Loucy (cell line): ENCODE results near the gene SHISA5.
A peak's percentile ranks its signal among the peaks of the same experiment; 100 is the strongest.

ENCODE experiments used
- H2AFZ ChIP-seq: fragments of 200-600 bp; sonication (generic); 2 replicates; pipeline ENCODE4 v1.6.0; 2016; ENCODE audit warnings: antibody characterized with exemption, mild to moderate bottlenecking, low read length, moderate library complexity
- H3F3A ChIP-seq: fragments of 200-600 bp; 2 replicates; pipeline ENCODE4 v1.6.0; 2016; ENCODE audit warnings: antibody characterized with exemption, low read depth, mild to moderate bottlenecking
- H3K27me3 ChIP-seq: fragments of 200-600 bp; sonication (generic); 2 replicates; pipeline ENCODE4 v1.6.1; 2014; ENCODE audit warnings: low read length, mild to moderate bottlenecking; ENCODE audit not compliant: insufficient read depth, poor library complexity, severe bottlenecking
- H3K36me3 ChIP-seq: fragments of 200-600 bp; sonication (generic); 2 replicates; pipeline ENCODE4 v1.6.1; 2016; ENCODE audit warnings: low read length; ENCODE audit not compliant: insufficient read depth
- H3K4me1 ChIP-seq: fragments of 200-600 bp; sonication (generic); 2 replicates; pipeline ENCODE4 v1.5.1; 2014; ENCODE audit warnings: low read length, mild to moderate bottlenecking; ENCODE audit not compliant: insufficient read depth, poor library complexity, severe bottlenecking
- H3K4me2 ChIP-seq: fragments of 200-600 bp; sonication (generic); 2 replicates; pipeline ENCODE4 v1.6.0; 2014; ENCODE audit warnings: antibody characterized with exemption, low read length, low read depth, mild to moderate bottlenecking; ENCODE audit not compliant: poor library complexity, severe bottlenecking
- H3K4me3 ChIP-seq: fragments of 200-600 bp; sonication (generic); 2 replicates; pipeline ENCODE4 v1.5.1; 2014; ENCODE audit warnings: low read length, mild to moderate bottlenecking, mixed read lengths; ENCODE audit not compliant: poor library complexity, severe bottlenecking
- H3K79me2 ChIP-seq: fragments of 200-600 bp; sonication (generic); 2 replicates; pipeline ENCODE4 v1.6.1; 2014; ENCODE audit warnings: low read length; ENCODE audit not compliant: insufficient read depth
- H3K9ac ChIP-seq: fragments of 200-600 bp; sonication (generic); 2 replicates; pipeline ENCODE4 v1.6.0; 2014; ENCODE audit warnings: mild to moderate bottlenecking, low read depth, low read length, moderate library complexity; ENCODE audit not compliant: poor library complexity, severe bottlenecking
- H3K9me2 ChIP-seq: fragments of 200-600 bp; sonication (generic); replicated peaks from 2 replicates; pipeline ENCODE4 v1.6.1; 2016; ENCODE audit warnings: low read depth, low read length, mixed read lengths
- H3K9me3 ChIP-seq: fragments of 200-600 bp; sonication (generic); 2 replicates; pipeline ENCODE4 v1.6.1; 2014; ENCODE audit warnings: mild to moderate bottlenecking, antibody characterized with exemption, low read length, low read depth; ENCODE audit not compliant: insufficient read depth
- H4K20me1 ChIP-seq: fragments of 200-600 bp; sonication (generic); 2 replicates; pipeline ENCODE4 v1.6.0; 2014; ENCODE audit warnings: antibody characterized with exemption, low read length, mild to moderate bottlenecking; ENCODE audit not compliant: insufficient read depth, poor library complexity, severe bottlenecking
- EZH2phosphoT487 ChIP-seq: fragments of 200-600 bp; IDR thresholded peaks from 2 replicates; pipeline ENCODE4 v1.6.1; 2018; ENCODE audit warnings: antibody characterized with exemption, mild to moderate bottlenecking, moderate library complexity, borderline replicate concordance
- TF ChIP-seq, protein P1 (sequence below): fragments of 200-600 bp; sonication (generic); conservative IDR thresholded peaks from 2 replicates; pipeline ENCODE4 v1.5.1; 2014; ENCODE audit warnings: mild to moderate bottlenecking, antibody characterized with exemption, low read length

SHISA5 gene

DNA sequence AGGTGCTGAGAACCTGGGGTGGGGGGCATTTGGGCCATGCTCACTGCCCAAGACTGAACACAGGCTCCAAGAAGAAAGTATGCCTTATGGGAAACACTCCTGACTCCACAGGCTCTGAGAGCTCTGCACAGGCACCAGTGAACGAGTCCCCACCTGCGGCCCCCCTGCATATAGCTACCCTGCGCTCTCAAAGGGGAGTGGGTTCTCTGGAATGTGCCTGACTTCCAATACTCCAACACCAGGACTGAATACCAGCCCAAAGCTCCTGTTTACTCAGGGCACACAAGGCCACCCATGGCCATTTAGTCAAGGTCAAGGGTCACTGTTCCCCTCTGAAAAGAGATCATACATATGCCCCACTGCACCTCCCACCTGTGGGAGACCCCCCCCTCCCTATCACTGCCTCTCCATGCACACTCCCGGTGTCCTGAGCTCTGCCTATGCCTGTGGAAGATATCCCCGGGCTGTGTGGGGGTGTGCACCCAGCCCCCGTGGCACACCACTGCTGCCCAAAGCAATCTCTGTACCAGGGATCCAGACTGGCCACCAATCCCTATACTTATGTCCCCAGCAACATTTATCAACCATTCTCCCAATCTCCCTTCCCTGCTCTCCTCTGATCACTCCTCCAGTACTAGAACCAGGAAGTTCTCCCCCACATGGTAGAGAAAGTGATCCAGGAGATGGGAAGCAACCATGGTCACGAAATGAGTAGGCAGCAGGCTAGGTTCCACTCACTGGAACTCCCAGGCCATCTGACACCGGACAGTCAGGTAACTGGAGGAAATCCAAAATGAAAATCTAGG, 72.5 kb downstream of the SHISA5 start:
- no peak overlapping the region for H3K4me2 ChIP-seq
- H3K9ac ChIP-seq: peak overlapping the region; percentile 82
- no peaks in the 10 kb centered on the region for H3F3A ChIP-seq
- no peak overlapping the region for H2AFZ ChIP-seq
- H3K9me2 ChIP-seq: no peaks in the 10 kb centered on the region
- H3K9me3 ChIP-seq: no peaks in the 10 kb centered on the region
- TF ChIP-seq EZH2phosphoT487: no peak
- TF ChIP-seq, protein P1, sequence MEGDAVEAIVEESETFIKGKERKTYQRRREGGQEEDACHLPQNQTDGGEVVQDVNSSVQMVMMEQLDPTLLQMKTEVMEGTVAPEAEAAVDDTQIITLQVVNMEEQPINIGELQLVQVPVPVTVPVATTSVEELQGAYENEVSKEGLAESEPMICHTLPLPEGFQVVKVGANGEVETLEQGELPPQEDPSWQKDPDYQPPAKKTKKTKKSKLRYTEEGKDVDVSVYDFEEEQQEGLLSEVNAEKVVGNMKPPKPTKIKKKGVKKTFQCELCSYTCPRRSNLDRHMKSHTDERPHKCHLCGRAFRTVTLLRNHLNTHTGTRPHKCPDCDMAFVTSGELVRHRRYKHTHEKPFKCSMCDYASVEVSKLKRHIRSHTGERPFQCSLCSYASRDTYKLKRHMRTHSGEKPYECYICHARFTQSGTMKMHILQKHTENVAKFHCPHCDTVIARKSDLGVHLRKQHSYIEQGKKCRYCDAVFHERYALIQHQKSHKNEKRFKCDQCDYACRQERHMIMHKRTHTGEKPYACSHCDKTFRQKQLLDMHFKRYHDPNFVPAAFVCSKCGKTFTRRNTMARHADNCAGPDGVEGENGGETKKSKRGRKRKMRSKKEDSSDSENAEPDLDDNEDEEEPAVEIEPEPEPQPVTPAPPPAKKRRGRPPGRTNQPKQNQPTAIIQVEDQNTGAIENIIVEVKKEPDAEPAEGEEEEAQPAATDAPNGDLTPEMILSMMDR: no peak
- H3K4me1 ChIP-seq: peaks cover 33% of the 10 kb centered on the region
- H4K20me1 ChIP-seq: peaks cover 11% of the 10 kb centered on the region
- H3K79me2 ChIP-seq: peaks cover 35% of the 10 kb centered on the region
- no peak overlapping the region for H3K4me3 ChIP-seq
- H3K36me3 ChIP-seq: no peaks in the 10 kb centered on the region
- no peaks in the 10 kb centered on the region for H3K27me3 ChIP-seq

DNA sequence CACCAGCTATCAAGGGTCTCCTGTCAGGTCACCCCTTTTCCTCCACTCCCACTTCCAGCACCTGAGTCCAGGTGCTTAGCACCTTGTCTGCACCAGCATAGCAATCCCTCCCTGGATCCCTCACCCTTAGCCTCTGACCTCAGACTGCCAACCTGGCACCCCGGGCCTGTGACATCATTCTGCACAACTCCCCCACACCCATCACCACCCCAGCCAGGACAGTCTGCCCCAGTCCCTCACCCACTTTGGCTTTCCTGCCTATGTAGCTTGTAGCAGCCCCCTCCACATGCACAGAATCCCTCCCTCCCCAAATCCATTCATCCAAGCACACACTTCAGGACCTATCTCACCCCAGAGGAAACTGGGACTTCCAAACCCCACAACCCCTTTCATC, 73.3 kb downstream of the SHISA5 start:
- Histone ChIP-seq H3F3A (no peaks in the 10 kb centered on the region), H3K36me3 (no peaks in the 10 kb centered on the region), H3K79me2 (peaks cover 42% of the 10 kb centered on the region), H3K9ac (peak overlapping the region; percentile 82), H3K4me3 (peak overlapping the region; percentile 78), H4K20me1 (peaks cover 18% of the 10 kb centered on the region), H3K9me3 (no peaks in the 10 kb centered on the region), H3K4me1 (peaks cover 36% of the 10 kb centered on the region), H3K9me2 (no peaks in the 10 kb centered on the region), H2AFZ (no peak overlapping the region), H3K4me2 (peak overlapping the region; percentile 73), H3K27me3 (no peaks in the 10 kb centered on the region)
- TF ChIP-seq, protein P1: no peak
- TF ChIP-seq EZH2phosphoT487: no peak

DNA sequence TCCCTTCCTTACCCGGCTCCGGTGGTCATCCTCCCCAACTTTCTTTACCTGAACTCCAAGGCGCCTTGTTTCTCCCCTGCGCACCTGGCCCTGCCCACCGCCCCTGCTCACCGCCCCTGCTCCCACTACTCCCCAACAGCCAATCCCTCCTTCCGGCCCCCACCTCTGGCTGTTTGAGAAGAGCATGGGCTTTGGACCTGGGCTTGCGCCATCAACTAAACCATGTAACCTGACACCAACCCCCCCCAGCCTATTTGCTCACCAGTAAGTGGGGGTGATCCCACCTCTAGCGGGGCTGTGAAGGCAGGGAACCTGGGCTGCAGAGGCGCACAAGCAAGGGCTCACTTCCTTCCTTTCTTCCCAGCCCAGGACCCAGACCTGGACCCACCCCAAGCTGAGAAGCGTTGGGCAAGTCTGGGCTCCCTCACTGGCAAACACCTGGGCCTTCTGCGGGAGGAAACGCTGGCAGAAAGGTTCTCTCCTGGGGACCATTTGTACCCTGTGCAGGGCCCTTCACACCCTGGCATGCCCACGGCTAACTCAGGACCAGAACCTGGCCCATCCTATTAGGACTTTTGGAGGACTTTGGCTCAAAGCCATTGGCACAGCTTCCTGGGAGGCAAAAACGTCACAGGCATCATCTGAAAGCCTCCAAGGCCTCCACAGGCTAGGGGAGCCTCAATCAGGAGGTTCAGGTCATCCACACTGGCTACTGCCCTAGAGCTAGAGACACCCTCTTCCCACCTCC, 73.8 kb downstream of the SHISA5 start, which contains the start of gene PLXNB1:
TSS of gene PLXNB1 (minus strand) at position 127 of the 748 bp plus-strand sequence. CDS start 5,475 bp downstream, outside the sequence.
- Histone ChIP-seq H3K4me2 (peak within 1 kb of the TSS; percentile 96), H3K4me3 (peak within 1 kb of the TSS; percentile 78), H3K79me2 (peaks cover 48% of the 10 kb centered on the region), H3K36me3 (no peaks in the 10 kb centered on the region), H4K20me1 (peaks cover 18% of the 10 kb centered on the region), H3K9ac (peak within 1 kb of the TSS; percentile 82), H3K9me3 (no peaks in the 10 kb centered on the region), H3K27me3 (no peaks in the 10 kb centered on the region), H3K9me2 (no peaks in the 10 kb centered on the region), H3F3A (no peaks in the 10 kb centered on the region), H3K4me1 (peaks cover 41% of the 10 kb centered on the region), H2AFZ (peak within 1 kb of the TSS; percentile 62)
- no peak for TF ChIP-seq EZH2phosphoT487
- TF ChIP-seq, protein P1: no peak
